Measurements from ENCODE around the gene CCNE1. TPM values are rescaled to one million over a fixed set of nuclear protein-coding genes. Genes with fewer than 3 reads are reported as not detected.

Gene CCNE1
- total RNA-seq, 2 experiments from 2014 or later = 44.9 to 45.3 TPM

GRCh38 chr19:29860492-29860891 is 48.7 kb downstream of the CCNE1 start:
- no peak for DNase-seq
- POLR2A ChIA-PET = no interaction called here

GRCh38 chr19:29861574-29861973 is 49.8 kb downstream of the CCNE1 start:
- POLR2A ChIA-PET = interaction anchor here (0.6 kb wide), 2 partner anchors 129 to 256 kb away, joined by 3 read pairs; no protein-coding TSS in a partner anchor

More at GRCh38 chr19:29860492-29860891, 48.7 kb downstream of the CCNE1 start:
- Mint-ChIP-seq H3K4me3 (no peak overlapping the region), H3K36me3 (ENCODE audit: low read depth) (no peaks in the 10 kb centered on the region), H3K27ac (no peak overlapping the region), H3K9me3 (no peaks in the 10 kb centered on the region), H3K27me3 (peaks cover 24% of the 10 kb centered on the region), H3K4me1 (peaks cover 3% of the 10 kb centered on the region)
- CTCF ChIA-PET = interaction anchor here (0.6 to 1.3 kb wide), 4 partner anchors 9 to 1280 kb away, joined by 3 to 5 read pairs (median 3); no protein-coding TSS in a partner anchor

GRCh38 chr19:29866011-29866410 is 54.2 kb downstream of the CCNE1 start:
- H3K27me3 Mint-ChIP-seq = peaks cover 29% of the 10 kb centered on the region
- ChIA-PET CTCF (interaction anchor here (0.5 kb wide), 1 partner anchor 29 kb away, joined by 3 read pairs; no protein-coding TSS in a partner anchor), POLR2A (no interaction called here)
- H3K27ac Mint-ChIP-seq = no peak overlapping the region
- no peak overlapping the region for H3K4me3 Mint-ChIP-seq
- H3K4me1 Mint-ChIP-seq = no peaks in the 10 kb centered on the region
- H3K9me3 Mint-ChIP-seq = peaks cover 12% of the 10 kb centered on the region
- H3K36me3 Mint-ChIP-seq (ENCODE audit: low read depth) = no peaks in the 10 kb centered on the region
- DNase-seq = no peak

More at GRCh38 chr19:29861574-29861973, 49.8 kb downstream of the CCNE1 start:
- H3K9me3 Mint-ChIP-seq = peaks cover 3% of the 10 kb centered on the region
- CTCF ChIA-PET = interaction anchor here (1.3 kb wide), 1 partner anchor 11 kb away, joined by 5 read pairs; no protein-coding TSS in a partner anchor
- H3K27ac Mint-ChIP-seq = no peak overlapping the region
- H3K27me3 Mint-ChIP-seq = peaks cover 29% of the 10 kb centered on the region
- peaks cover 3% of the 10 kb centered on the region for H3K4me1 Mint-ChIP-seq
- no peak overlapping the region for H3K4me3 Mint-ChIP-seq
- no peaks in the 10 kb centered on the region for H3K36me3 Mint-ChIP-seq (ENCODE audit: low read depth)
- no peak for DNase-seq

- CTCF ChIA-PET = interaction anchor here (1.1 to 2.7 kb wide), 4 partner anchors 10 to 249 kb away, joined by 3 to 8 read pairs (median 4); no protein-coding TSS in a partner anchor
- H3K27ac Mint-ChIP-seq = no peak overlapping the region
- no peak for DNase-seq
- H3K9me3 Mint-ChIP-seq = peaks cover 12% of the 10 kb centered on the region
- H3K4me3 Mint-ChIP-seq = no peak overlapping the region
- POLR2A ChIA-PET = no interaction called here
- H3K36me3 Mint-ChIP-seq (ENCODE audit: low read depth) = no peaks in the 10 kb centered on the region
- H3K4me1 Mint-ChIP-seq = peaks cover 8% of the 10 kb centered on the region
- peaks cover 25% of the 10 kb centered on the region for H3K27me3 Mint-ChIP-seq
Measured at GRCh38 chr19:29867984-29868383, 56.2 kb downstream of the CCNE1 start.

- CTCF ChIA-PET = interaction anchor here (0.7 to 3.3 kb wide), 5 partner anchors 13 to 142 kb away, joined by 3 to 23 read pairs (median 3); no protein-coding TSS in a partner anchor
- Mint-ChIP-seq H3K27ac (no peak overlapping the region), H3K27me3 (peaks cover 8% of the 10 kb centered on the region), H3K4me3 (no peak overlapping the region), H3K36me3 (ENCODE audit: low read depth) (no peaks in the 10 kb centered on the region), H3K9me3 (peaks cover 12% of the 10 kb centered on the region), H3K4me1 (peaks cover 10% of the 10 kb centered on the region)
- no peak for DNase-seq
- POLR2A ChIA-PET = interaction anchor here (0.6 kb wide), 1 partner anchor 88 kb away, joined by 6 read pairs; no protein-coding TSS in a partner anchor
Measured at GRCh38 chr19:29871143-29871542, 59.4 kb downstream of the CCNE1 start.

GRCh38 chr19:29872224-29872731 is 60.5 kb downstream of the CCNE1 start:
- no peaks in the 10 kb centered on the region for H3K36me3 Mint-ChIP-seq (ENCODE audit: low read depth)
- ChIA-PET POLR2A (no interaction called here), CTCF (interaction anchor here (0.6 to 3.3 kb wide), 13 partner anchors 11 to 146 kb away, joined by 3 to 23 read pairs (median 3); no protein-coding TSS in a partner anchor)
- no peak for DNase-seq
- peak overlapping the region; percentile 25 for H3K4me3 Mint-ChIP-seq
- H3K9me3 Mint-ChIP-seq = peaks cover 7% of the 10 kb centered on the region
- peaks cover 5% of the 10 kb centered on the region for H3K27me3 Mint-ChIP-seq
- peaks cover 13% of the 10 kb centered on the region for H3K4me1 Mint-ChIP-seq
- no peak overlapping the region for H3K27ac Mint-ChIP-seq

GRCh38 chr19:29873024-29873800 is 61.4 kb downstream of the CCNE1 start:
- Mint-ChIP-seq H3K27ac (no peak overlapping the region), H3K36me3 (ENCODE audit: low read depth) (no peaks in the 10 kb centered on the region), H3K4me1 (peaks cover 13% of the 10 kb centered on the region), H3K4me3 (peak overlapping the region; percentile 52), H3K9me3 (peaks cover 2% of the 10 kb centered on the region), H3K27me3 (peaks cover 5% of the 10 kb centered on the region)
- ChIA-PET POLR2A (no interaction called here), CTCF (interaction anchor here (0.6 to 3.3 kb wide), 12 partner anchors 12 to 306 kb away, joined by 3 to 23 read pairs (median 3); no protein-coding TSS in a partner anchor)
- DNase-seq = peak; percentile 57

Other genes with a start within 250 kb of the CCNE1 start
- gene POP4, start 205.7 kb upstream of the CCNE1 start, total RNA-seq = 100 to 1,000 TPM in 1 of 2 experiments, 10 to 100 TPM in 1; 96.0 to 113 TPM
- gene PLEKHF1, start 146.5 kb upstream of the CCNE1 start, total RNA-seq = 10 to 100 TPM; 49.4 to 52.1 TPM
- 10 to 100 TPM; 36.5 to 38.8 TPM for gene C19orf12, start 96.7 kb upstream of the CCNE1 start, total RNA-seq
- 10 to 100 TPM; 54.8 to 54.9 TPM for gene URI1, start 130.2 kb downstream of the CCNE1 start, total RNA-seq

All from activated CD4-positive, alpha-beta T cell treated with anti-CD3 and anti-CD28 coated beads, Interleukin-2, amount 10 ng/mL, durations not matched to agents 7 days and 5 days (primary cell).